WTC11 (cell line): Measurements from ENCODE around the gene SIKE1.

Source experiments
- CTCF ChIP-seq: fragments of 200-600 bp; IDR thresholded peaks from 2 replicates; pipeline ENCODE4 v1.8.0; 2022; ENCODE audit warnings: antibody characterized with exemption
- STAT6 ChIP-seq: sonication (generic); formaldehyde crosslinking; conservative IDR thresholded peaks from 2 replicates; pipeline ENCODE4 v1.8.1; 2023; ENCODE audit warnings: mild to moderate bottlenecking, low read depth, missing genetic modification reagents, moderate library complexity
- ZBTB21 ChIP-seq: sonication (generic); formaldehyde crosslinking; IDR thresholded peaks from 2 replicates; pipeline ENCODE4 v1.8.1; 2023; ENCODE audit warnings: mild to moderate bottlenecking, missing genetic modification reagents, borderline replicate concordance
- ZNF138 ChIP-seq: sonication (generic); formaldehyde crosslinking; conservative IDR thresholded peaks from 2 replicates; pipeline ENCODE4 v1.8.1; 2022; ENCODE audit warnings: mild to moderate bottlenecking, moderate library complexity, missing genetic modification reagents
- ZNF232 ChIP-seq: sonication (generic); formaldehyde crosslinking; IDR thresholded peaks from 2 replicates; pipeline ENCODE4 v1.8.0; 2022; ENCODE audit warnings: mild to moderate bottlenecking, missing genetic modification reagents
- TF ChIP-seq, protein P1 (sequence below): sonication (generic); formaldehyde crosslinking; IDR thresholded peaks from 2 replicates; pipeline ENCODE4 v1.8.1; 2022; ENCODE audit warnings: low read depth, missing genetic modification reagents, borderline replicate concordance
- TF ChIP-seq, protein P2 (sequence below): sonication (generic); formaldehyde crosslinking; IDR thresholded peaks from 2 replicates; pipeline ENCODE4 v1.8.0; 2022; ENCODE audit warnings: mild to moderate bottlenecking, missing genetic modification reagents
- TF ChIP-seq, protein P3 (sequence below): sonication (generic); formaldehyde crosslinking; IDR thresholded peaks from 2 replicates; pipeline ENCODE4 v1.8.1; 2023; ENCODE audit warnings: mild to moderate bottlenecking, missing genetic modification reagents, moderate library complexity

GRCh38 chr1:114749835-114750234 is 30.6 kb downstream of the SIKE1 start:
- TF ChIP-seq ZBTB21 (CRISPR knock-in tag) (no peak), ZNF232 (CRISPR knock-in tag) (no peak), CTCF (no peak), STAT6 (CRISPR knock-in tag) (no peak), ZNF138 (CRISPR knock-in tag) (no peak)
- TF ChIP-seq, protein P1, sequence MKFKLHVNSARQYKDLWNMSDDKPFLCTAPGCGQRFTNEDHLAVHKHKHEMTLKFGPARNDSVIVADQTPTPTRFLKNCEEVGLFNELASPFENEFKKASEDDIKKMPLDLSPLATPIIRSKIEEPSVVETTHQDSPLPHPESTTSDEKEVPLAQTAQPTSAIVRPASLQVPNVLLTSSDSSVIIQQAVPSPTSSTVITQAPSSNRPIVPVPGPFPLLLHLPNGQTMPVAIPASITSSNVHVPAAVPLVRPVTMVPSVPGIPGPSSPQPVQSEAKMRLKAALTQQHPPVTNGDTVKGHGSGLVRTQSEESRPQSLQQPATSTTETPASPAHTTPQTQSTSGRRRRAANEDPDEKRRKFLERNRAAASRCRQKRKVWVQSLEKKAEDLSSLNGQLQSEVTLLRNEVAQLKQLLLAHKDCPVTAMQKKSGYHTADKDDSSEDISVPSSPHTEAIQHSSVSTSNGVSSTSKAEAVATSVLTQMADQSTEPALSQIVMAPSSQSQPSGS (CRISPR knock-in tag), result no peak
- TF ChIP-seq, protein P2, sequence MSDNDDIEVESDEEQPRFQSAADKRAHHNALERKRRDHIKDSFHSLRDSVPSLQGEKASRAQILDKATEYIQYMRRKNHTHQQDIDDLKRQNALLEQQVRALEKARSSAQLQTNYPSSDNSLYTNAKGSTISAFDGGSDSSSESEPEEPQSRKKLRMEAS (CRISPR knock-in tag), result no peak
- TF ChIP-seq, protein P3, sequence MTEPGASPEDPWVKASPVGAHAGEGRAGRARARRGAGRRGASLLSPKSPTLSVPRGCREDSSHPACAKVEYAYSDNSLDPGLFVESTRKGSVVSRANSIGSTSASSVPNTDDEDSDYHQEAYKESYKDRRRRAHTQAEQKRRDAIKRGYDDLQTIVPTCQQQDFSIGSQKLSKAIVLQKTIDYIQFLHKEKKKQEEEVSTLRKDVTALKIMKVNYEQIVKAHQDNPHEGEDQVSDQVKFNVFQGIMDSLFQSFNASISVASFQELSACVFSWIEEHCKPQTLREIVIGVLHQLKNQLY, result no peak
